ENCODE measurements around the gene KRTAP13-2.

DNA sequence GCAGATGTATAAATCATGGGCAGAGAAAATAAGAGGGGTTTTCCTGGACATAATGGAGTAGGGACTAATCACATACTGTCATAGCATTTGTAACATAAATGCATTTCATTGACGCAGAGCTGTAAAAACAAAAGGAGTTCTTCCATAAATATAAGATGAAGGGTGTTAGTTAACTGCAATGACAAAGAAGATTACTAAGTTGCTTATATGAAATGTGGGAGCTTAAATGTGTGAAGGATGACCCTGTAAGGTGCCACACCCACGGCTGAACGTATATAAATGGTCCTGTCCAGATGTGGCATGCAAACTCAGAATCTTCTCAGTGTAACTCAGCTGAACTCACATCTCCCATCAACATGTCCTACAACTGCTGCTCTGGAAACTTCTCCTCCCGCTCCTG lies 23.7 kb upstream of the KRTAP13-2 start, which contains the start of gene KRTAP13-1:
- TF ChIP-seq POLR2AphosphoS5 (IDR thresholded peaks at IDR 0.05): no peak
- TF ChIP-seq, protein P1, sequence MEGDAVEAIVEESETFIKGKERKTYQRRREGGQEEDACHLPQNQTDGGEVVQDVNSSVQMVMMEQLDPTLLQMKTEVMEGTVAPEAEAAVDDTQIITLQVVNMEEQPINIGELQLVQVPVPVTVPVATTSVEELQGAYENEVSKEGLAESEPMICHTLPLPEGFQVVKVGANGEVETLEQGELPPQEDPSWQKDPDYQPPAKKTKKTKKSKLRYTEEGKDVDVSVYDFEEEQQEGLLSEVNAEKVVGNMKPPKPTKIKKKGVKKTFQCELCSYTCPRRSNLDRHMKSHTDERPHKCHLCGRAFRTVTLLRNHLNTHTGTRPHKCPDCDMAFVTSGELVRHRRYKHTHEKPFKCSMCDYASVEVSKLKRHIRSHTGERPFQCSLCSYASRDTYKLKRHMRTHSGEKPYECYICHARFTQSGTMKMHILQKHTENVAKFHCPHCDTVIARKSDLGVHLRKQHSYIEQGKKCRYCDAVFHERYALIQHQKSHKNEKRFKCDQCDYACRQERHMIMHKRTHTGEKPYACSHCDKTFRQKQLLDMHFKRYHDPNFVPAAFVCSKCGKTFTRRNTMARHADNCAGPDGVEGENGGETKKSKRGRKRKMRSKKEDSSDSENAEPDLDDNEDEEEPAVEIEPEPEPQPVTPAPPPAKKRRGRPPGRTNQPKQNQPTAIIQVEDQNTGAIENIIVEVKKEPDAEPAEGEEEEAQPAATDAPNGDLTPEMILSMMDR (IDR thresholded peaks at IDR 0.05): no peak
- no peak for TF ChIP-seq POLR2A (IDR thresholded peaks at IDR 0.05)

Measured in prostate gland (tissue), 2 donors.